ENCODE results near the gene CADPS2.

CADPS2 gene

GRCh38 chr7:122470859-122471258 is 415.4 kb downstream of the CADPS2 start:
- H3K4me2 ChIP-seq (ENCODE audit: low read depth, low read length, poor library complexity, severe bottlenecking), result no peak overlapping the region
- no peaks in the 10 kb centered on the region for H3K36me3 ChIP-seq (ENCODE audit: insufficient read depth, low read length)
- H3K9ac ChIP-seq (ENCODE audit: low read depth, low read length, poor library complexity, severe bottlenecking), result no peak overlapping the region
- H2AFZ ChIP-seq (ENCODE audit: low read length), result no peak overlapping the region
- H3K4me3 ChIP-seq (ENCODE audit: low read length, poor library complexity, severe bottlenecking), result no peak overlapping the region
- H4K20me1 ChIP-seq (ENCODE audit: insufficient read depth, low read length, poor library complexity, severe bottlenecking), result no peaks in the 10 kb centered on the region
- H3K9me3 ChIP-seq (ENCODE audit: insufficient read depth, low read depth, low read length), result no peaks in the 10 kb centered on the region
- no peaks in the 10 kb centered on the region for H3K9me2 ChIP-seq (replicated peaks; ENCODE audit: low read depth, low read length)
- H3K4me1 ChIP-seq (ENCODE audit: insufficient read depth, low read length, poor library complexity, severe bottlenecking), result no peaks in the 10 kb centered on the region
- no peaks in the 10 kb centered on the region for H3F3A ChIP-seq (ENCODE audit: low read depth)
- TF ChIP-seq EZH2phosphoT487 (IDR thresholded peaks at IDR 0.05; ENCODE audit: borderline replicate concordance) (no peak), CTCF (conservative IDR thresholded peaks at IDR 0.05; ENCODE audit: low read length) (no peak)
- no peaks in the 10 kb centered on the region for H3K79me2 ChIP-seq (ENCODE audit: insufficient read depth, low read length)
- H3K27me3 ChIP-seq (ENCODE audit: insufficient read depth, low read length, poor library complexity, severe bottlenecking), result no peaks in the 10 kb centered on the region

GRCh38 chr7:122468945-122469344 is 417.3 kb downstream of the CADPS2 start:
- Histone ChIP-seq H3K9me2 (replicated peaks; ENCODE audit: low read depth, low read length) (no peaks in the 10 kb centered on the region), H3K4me1 (ENCODE audit: insufficient read depth, low read length, poor library complexity, severe bottlenecking) (no peaks in the 10 kb centered on the region), H3K79me2 (ENCODE audit: insufficient read depth, low read length) (no peaks in the 10 kb centered on the region), H3K27me3 (ENCODE audit: insufficient read depth, low read length, poor library complexity, severe bottlenecking) (no peaks in the 10 kb centered on the region), H3K9ac (ENCODE audit: low read depth, low read length, poor library complexity, severe bottlenecking) (no peak overlapping the region), H4K20me1 (ENCODE audit: insufficient read depth, low read length, poor library complexity, severe bottlenecking) (no peaks in the 10 kb centered on the region), H3K4me2 (ENCODE audit: low read depth, low read length, poor library complexity, severe bottlenecking) (no peak overlapping the region), H3K4me3 (ENCODE audit: low read length, poor library complexity, severe bottlenecking) (no peak overlapping the region), H3K36me3 (ENCODE audit: insufficient read depth, low read length) (no peaks in the 10 kb centered on the region), H3K9me3 (ENCODE audit: insufficient read depth, low read depth, low read length) (no peaks in the 10 kb centered on the region), H3F3A (ENCODE audit: low read depth) (no peaks in the 10 kb centered on the region), H2AFZ (ENCODE audit: low read length) (0 out of 2 replicates have a peak overlapping the region, but pooled peaks have one; percentile 23)
- TF ChIP-seq CTCF (conservative IDR thresholded peaks at IDR 0.05; ENCODE audit: low read length) (no peak), EZH2phosphoT487 (IDR thresholded peaks at IDR 0.05; ENCODE audit: borderline replicate concordance) (no peak)

GRCh38 chr7:122467661-122468449 is 418.4 kb downstream of the CADPS2 start:
- H3K36me3 ChIP-seq (ENCODE audit: insufficient read depth, low read length), result no peaks in the 10 kb centered on the region
- no peaks in the 10 kb centered on the region for H3K9me3 ChIP-seq (ENCODE audit: insufficient read depth, low read depth, low read length)
- no peaks in the 10 kb centered on the region for H3K9me2 ChIP-seq (replicated peaks; ENCODE audit: low read depth, low read length)
- no peak overlapping the region for H3K9ac ChIP-seq (ENCODE audit: low read depth, low read length, poor library complexity, severe bottlenecking)
- H3K4me1 ChIP-seq (ENCODE audit: insufficient read depth, low read length, poor library complexity, severe bottlenecking), result no peaks in the 10 kb centered on the region
- H4K20me1 ChIP-seq (ENCODE audit: insufficient read depth, low read length, poor library complexity, severe bottlenecking), result no peaks in the 10 kb centered on the region
- H3K4me3 ChIP-seq (ENCODE audit: low read length, poor library complexity, severe bottlenecking), result no peak overlapping the region
- H3K27me3 ChIP-seq (ENCODE audit: insufficient read depth, low read length, poor library complexity, severe bottlenecking), result no peaks in the 10 kb centered on the region
- H3K79me2 ChIP-seq (ENCODE audit: insufficient read depth, low read length), result no peaks in the 10 kb centered on the region
- TF ChIP-seq EZH2phosphoT487 (IDR thresholded peaks at IDR 0.05; ENCODE audit: borderline replicate concordance), result no peak
- TF ChIP-seq CTCF (conservative IDR thresholded peaks at IDR 0.05; ENCODE audit: low read length), result no peak
- no peaks in the 10 kb centered on the region for H3F3A ChIP-seq (ENCODE audit: low read depth)
- H3K4me2 ChIP-seq (ENCODE audit: low read depth, low read length, poor library complexity, severe bottlenecking), result no peak overlapping the region
- no peak overlapping the region for H2AFZ ChIP-seq (ENCODE audit: low read length)

All from Loucy (cell line).